ENCODE data around the gene ARHGEF11.

DNA sequence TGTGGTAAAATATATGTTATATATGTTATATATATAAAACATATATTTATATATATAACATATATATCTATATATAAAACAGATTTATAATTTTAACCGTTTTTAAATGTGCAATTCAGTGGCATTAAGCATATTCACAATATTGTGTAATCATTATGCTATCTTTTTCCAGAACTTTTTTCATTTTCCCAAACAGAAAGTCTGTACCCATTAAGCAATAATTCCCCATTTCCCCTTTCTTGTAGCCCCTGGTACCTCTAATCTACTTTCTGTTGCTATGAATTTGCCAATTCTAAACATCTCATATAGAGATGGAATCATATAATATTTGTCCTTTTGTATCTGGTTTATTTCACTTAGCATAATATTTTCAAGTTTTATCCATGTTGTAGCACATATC, 10.7 kb upstream of the ARHGEF11 start:
- TF ChIP-seq, protein P1, sequence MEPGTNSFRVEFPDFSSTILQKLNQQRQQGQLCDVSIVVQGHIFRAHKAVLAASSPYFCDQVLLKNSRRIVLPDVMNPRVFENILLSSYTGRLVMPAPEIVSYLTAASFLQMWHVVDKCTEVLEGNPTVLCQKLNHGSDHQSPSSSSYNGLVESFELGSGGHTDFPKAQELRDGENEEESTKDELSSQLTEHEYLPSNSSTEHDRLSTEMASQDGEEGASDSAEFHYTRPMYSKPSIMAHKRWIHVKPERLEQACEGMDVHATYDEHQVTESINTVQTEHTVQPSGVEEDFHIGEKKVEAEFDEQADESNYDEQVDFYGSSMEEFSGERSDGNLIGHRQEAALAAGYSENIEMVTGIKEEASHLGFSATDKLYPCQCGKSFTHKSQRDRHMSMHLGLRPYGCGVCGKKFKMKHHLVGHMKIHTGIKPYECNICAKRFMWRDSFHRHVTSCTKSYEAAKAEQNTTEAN (CRISPR knock-in tag; IDR thresholded peaks at IDR 0.05), result no peak
- TF ChIP-seq ZNF717 (CRISPR knock-in tag; IDR thresholded peaks at IDR 0.05) (no peak), CREB1 (IDR thresholded peaks at IDR 0.05) (no peak), CREB1 (CRISPR knock-in tag; IDR thresholded peaks at IDR 0.05) (no peak), CHD4 (IDR thresholded peaks at IDR 0.05; ENCODE audit: insufficient read depth, insufficient replicate concordance, low read depth, low read length, poor library complexity, severe bottlenecking) (no peak), SP1 (CRISPR knock-in tag; IDR thresholded peaks at IDR 0.05) (no peak), KDM4B (IDR thresholded peaks at IDR 0.05; ENCODE audit: borderline replicate concordance in 2 of 2, low read depth in 1 of 2) (no peak), HEY1 (CRISPR knock-in tag; IDR thresholded peaks at IDR 0.05; ENCODE audit: borderline replicate concordance) (no peak)

All from K562 (cell line).